ENCODE results near the gene IL11RA. TPM values are rescaled to one million over a fixed set of nuclear protein-coding genes. Genes with fewer than 3 reads are reported as not detected.

IL11RA gene
- total RNA-seq, 2 experiments from 2014 or later: 117 TPM

DNA sequence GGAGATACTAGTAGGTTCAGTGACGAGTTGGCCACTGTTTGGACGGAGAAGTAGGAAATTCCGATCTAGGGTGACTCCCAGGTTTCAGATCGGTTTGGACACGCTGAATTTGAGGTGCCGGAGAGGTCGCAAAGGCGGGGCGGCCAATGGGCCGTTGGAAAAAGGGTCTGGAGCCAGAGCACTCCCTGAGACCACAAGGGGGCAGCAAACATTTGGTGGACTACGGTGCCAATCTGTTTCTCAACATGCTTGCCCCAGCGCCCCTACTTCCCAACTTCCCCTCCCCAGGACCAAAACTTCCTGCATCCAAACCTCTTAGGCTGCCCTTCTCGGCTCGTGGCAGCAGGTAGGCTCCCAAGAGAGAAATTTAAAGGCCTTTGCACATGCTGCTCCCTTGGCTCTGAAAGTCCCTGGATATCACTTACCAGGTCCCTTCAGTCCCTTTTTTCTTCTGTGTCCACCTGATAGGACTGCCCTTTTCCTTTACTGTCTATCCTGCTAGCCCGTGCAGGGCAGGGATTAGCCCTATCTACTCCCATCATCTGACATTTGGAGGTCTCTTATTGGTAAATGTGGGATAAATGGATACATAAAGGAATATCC, 39.1 kb upstream of the IL11RA start:
- POLR2A ChIA-PET: interaction anchor here (0.6 to 2.5 kb wide), 9 partner anchors 7 to 234 kb away, joined by 3 to 23 read pairs (median 6); partner anchors contain the start of genes DCTN3, GALT and SIGMAR1
- CTCF ChIA-PET: interaction anchor here (1.4 to 4.2 kb wide), 2 partner anchors 21 to 89 kb away, joined by 8 to 41 read pairs; no protein-coding TSS in a partner anchor
- intact Hi-C loops (cut with DNase I, micrococcal nuclease): loop anchor here (1.0 to 10.0 kb wide), 11 partner anchors 21 to 568 kb away; partner anchors contain the start of genes DNAI1 (in 2 of the 2), FAM219A (in 2 of the 2), ENHO (in 1 of the 2) and GALT (in 1 of the 2)

GRCh38 chr9:34615132-34615531, 36.9 kb upstream of the IL11RA start:
- CTCF ChIA-PET: interaction anchor here (4.2 kb wide), 1 partner anchor 19 kb away, joined by 41 read pairs; no protein-coding TSS in a partner anchor
- H3K27ac ChIP-seq (ENCODE audit: low read depth in 1 of 2, low read length in 2 of 2): no peak overlapping the region
- intact Hi-C loops (cut with DNase I, micrococcal nuclease): loop anchor here in 1 of 2 experiments (10.0 kb wide), 1 partner anchor 570 kb away; the partner anchor contains the start of gene UBAP2
- Mint-ChIP-seq H3K9me3 (no peaks in the 10 kb centered on the region), H3K4me3 (no peak overlapping the region), H3K27ac (no peak overlapping the region), H3K4me1 (ENCODE audit: low read depth) (peaks cover 35% of the 10 kb centered on the region), H3K27me3 (no peaks in the 10 kb centered on the region), H3K36me3 (ENCODE audit: low read depth) (peaks cover 62% of the 10 kb centered on the region)
- DNase-seq: no peak
- TF ChIP-seq, protein P1, sequence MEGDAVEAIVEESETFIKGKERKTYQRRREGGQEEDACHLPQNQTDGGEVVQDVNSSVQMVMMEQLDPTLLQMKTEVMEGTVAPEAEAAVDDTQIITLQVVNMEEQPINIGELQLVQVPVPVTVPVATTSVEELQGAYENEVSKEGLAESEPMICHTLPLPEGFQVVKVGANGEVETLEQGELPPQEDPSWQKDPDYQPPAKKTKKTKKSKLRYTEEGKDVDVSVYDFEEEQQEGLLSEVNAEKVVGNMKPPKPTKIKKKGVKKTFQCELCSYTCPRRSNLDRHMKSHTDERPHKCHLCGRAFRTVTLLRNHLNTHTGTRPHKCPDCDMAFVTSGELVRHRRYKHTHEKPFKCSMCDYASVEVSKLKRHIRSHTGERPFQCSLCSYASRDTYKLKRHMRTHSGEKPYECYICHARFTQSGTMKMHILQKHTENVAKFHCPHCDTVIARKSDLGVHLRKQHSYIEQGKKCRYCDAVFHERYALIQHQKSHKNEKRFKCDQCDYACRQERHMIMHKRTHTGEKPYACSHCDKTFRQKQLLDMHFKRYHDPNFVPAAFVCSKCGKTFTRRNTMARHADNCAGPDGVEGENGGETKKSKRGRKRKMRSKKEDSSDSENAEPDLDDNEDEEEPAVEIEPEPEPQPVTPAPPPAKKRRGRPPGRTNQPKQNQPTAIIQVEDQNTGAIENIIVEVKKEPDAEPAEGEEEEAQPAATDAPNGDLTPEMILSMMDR (IDR thresholded peaks at IDR 0.05): no peak
- no peak overlapping the region for H3K4me3 ChIP-seq (ENCODE audit: low read length)
- ATAC-seq (ENCODE audit: poor library complexity): no peak
- H3K36me3 ChIP-seq (ENCODE audit: insufficient read depth, low read length): peaks cover 45% of the 10 kb centered on the region
- peaks cover 38% of the 10 kb centered on the region for H3K4me1 ChIP-seq (ENCODE audit: insufficient read depth, low read length)
- peaks cover 0 to 3% of the 10 kb centered on the region in 2 experiments for H3K9me3 ChIP-seq (ENCODE audit: control insufficient read depth in 1 of 2, insufficient read depth in 1 of 2, low read length in 2 of 2)
- POLR2A ChIA-PET: interaction anchor here (0.7 to 1.6 kb wide), 4 partner anchors 12 to 239 kb away, joined by 3 to 4 read pairs (median 3); partner anchors contain the start of gene MYORG
- H3K27me3 ChIP-seq (ENCODE audit: control insufficient read depth in 1 of 2, insufficient read depth in 2 of 2, low read length in 2 of 2): no peaks in the 10 kb centered on the region

More for the DNA sequence above, 39.1 kb upstream of the IL11RA start:
- H3K4me1 ChIP-seq (ENCODE audit: insufficient read depth, low read length): peaks cover 28% of the 10 kb centered on the region
- H3K36me3 ChIP-seq (ENCODE audit: insufficient read depth, low read length): peaks cover 35% of the 10 kb centered on the region
- no peaks in the 10 kb centered on the region for H3K27me3 ChIP-seq (ENCODE audit: control insufficient read depth in 1 of 2, insufficient read depth in 2 of 2, low read length in 2 of 2)
- H3K36me3 Mint-ChIP-seq (ENCODE audit: low read depth): peaks cover 52% of the 10 kb centered on the region
- H3K4me1 Mint-ChIP-seq (ENCODE audit: low read depth): peaks cover 24% of the 10 kb centered on the region
- H3K9me3 Mint-ChIP-seq: no peaks in the 10 kb centered on the region
- no peaks in the 10 kb centered on the region for H3K27me3 Mint-ChIP-seq
- peak; percentile 33 for ATAC-seq (ENCODE audit: poor library complexity)
- peak overlapping the region; percentile 40 for H3K27ac Mint-ChIP-seq
- peak overlapping the region; percentile 84 for H3K4me3 Mint-ChIP-seq
- TF ChIP-seq, protein P1 (IDR thresholded peaks at IDR 0.05): peak; percentile 87
- H3K9me3 ChIP-seq (ENCODE audit: control insufficient read depth in 1 of 2, insufficient read depth in 1 of 2, low read length in 2 of 2): peaks cover 0 to 3% of the 10 kb centered on the region in 2 experiments
- peak overlapping the region in 1 of 2 donors; percentile 36 for H3K27ac ChIP-seq (ENCODE audit: low read depth in 1 of 2, low read length in 2 of 2)
- H3K4me3 ChIP-seq (ENCODE audit: low read length): peak overlapping the region; percentile 95
- peak; percentile 42 to 87 (median 60) for DNase-seq

DNA sequence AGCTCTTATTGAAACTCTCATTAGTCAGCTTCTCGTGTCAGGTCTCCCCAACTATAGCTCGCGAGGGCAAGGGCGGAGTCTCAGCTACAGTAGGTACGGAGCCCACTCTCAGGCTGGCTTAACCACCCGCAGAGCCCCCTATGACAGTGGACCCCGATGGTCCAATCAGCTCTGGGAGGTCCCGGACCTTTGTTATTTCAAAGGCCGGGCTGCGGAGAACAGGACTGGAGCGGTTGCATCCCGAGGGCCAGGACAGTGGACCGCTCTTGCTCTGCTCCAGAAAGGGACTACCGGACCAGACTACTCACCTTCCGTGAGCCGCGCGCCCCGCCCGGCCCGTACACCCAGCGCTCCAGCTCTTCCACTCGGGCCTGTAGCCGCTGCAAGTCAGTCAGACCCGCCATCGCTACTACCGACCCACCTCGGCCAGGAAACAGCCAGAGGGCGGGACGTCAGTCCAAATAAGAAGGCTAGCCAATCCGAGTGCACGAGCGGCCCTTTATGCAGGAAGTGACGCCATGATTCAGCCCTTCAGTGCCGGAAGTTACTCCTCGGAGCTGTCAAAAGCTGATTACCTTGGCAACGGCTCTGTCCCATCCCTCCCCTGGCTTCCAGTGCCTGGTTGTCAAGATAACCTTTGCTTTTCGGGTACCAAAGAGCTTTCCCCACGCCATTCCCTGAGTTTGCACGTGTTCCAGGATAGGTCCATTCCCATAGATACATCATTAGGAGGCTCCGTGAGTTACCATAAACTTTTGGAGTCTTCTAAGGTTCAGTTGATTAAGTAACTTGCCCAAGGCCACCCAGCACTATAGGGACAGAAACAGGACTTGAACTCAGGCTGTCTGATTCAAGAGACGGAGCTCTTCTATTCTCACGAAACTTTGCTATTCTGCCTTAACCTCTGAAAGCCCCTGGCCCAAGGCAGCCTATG, 31.7 kb upstream of the IL11RA start, which contains the start of gene DCTN3:
Gene DCTN3 (minus strand): TSS at position 435 of the 934 bp plus-strand sequence. CDS start 31 bp downstream, at position 404.
- Mint-ChIP-seq H3K4me1 (ENCODE audit: low read depth) (peaks cover 33% of the 10 kb centered on the region), H3K27me3 (peaks cover 49% of the 10 kb centered on the region), H3K4me3 (peak within 1 kb of the TSS; percentile 96), H3K27ac (peak within 1 kb of the TSS; percentile 61), H3K9me3 (no peaks in the 10 kb centered on the region), H3K36me3 (ENCODE audit: low read depth) (peaks cover 39% of the 10 kb centered on the region)
- peak within 1 kb of the TSS; percentile 33 for H3K27ac ChIP-seq (ENCODE audit: low read depth in 1 of 2, low read length in 2 of 2)
- peak within 1 kb of the TSS; percentile 86 for H3K4me3 ChIP-seq (ENCODE audit: low read length)
- peaks cover 36% of the 10 kb centered on the region for H3K4me1 ChIP-seq (ENCODE audit: insufficient read depth, low read length)
- H3K36me3 ChIP-seq (ENCODE audit: insufficient read depth, low read length): peaks cover 33% of the 10 kb centered on the region
- peaks cover 0 to 19% of the 10 kb centered on the region in 2 experiments for H3K9me3 ChIP-seq (ENCODE audit: control insufficient read depth in 1 of 2, insufficient read depth in 1 of 2, low read length in 2 of 2)
- peaks cover 36 to 37% of the 10 kb centered on the region in 2 experiments for H3K27me3 ChIP-seq (ENCODE audit: control insufficient read depth in 1 of 2, insufficient read depth in 2 of 2, low read length in 2 of 2)
- CTCF ChIA-PET: interaction anchor here (0.8 to 2.3 kb wide), 4 partner anchors 14 to 55 kb away, joined by 3 to 12 read pairs (median 6); no protein-coding TSS in a partner anchor
- TF ChIP-seq, protein P1 (IDR thresholded peaks at IDR 0.05): no peak
- intact Hi-C loops (cut with DNase I, micrococcal nuclease): no loop called here
- DNase-seq: peak; percentile 78 to 97 (median 88)
- ATAC-seq (ENCODE audit: poor library complexity): peak; percentile 97
- POLR2A ChIA-PET: interaction anchor here (0.7 to 2.0 kb wide), 10 partner anchors 8 to 164 kb away, joined by 3 to 46 read pairs (median 4); partner anchors contain the start of genes ARID3C, GALT, RPP25L and SIGMAR1

Measured in CD4-positive, alpha-beta T cell (primary cell).